Muscle of leg (tissue), 11 donors: ENCODE results near the gene RBFOX1. TPM values are rescaled to one million over a fixed set of nuclear protein-coding genes. Genes with fewer than 3 reads are reported as not detected.
A peak's percentile ranks its signal among the peaks of the same experiment; 100 is the strongest.

Source experiments
- DNase-seq: peaks from one replicate; pipeline ENCODE4 v3.0.0; 2013
- H3K27ac ChIP-seq: one replicate; pipeline ENCODE4 v1.5.1; 2013; ENCODE audit warnings: mild to moderate bottlenecking, low read length, control low read depth
- H3K27me3 ChIP-seq: one replicate; pipeline ENCODE4 v1.6.1; 2013; ENCODE audit warnings: low read length; ENCODE audit not compliant: control insufficient read depth, insufficient read depth
- H3K36me3 ChIP-seq: one replicate; pipeline ENCODE4 v1.6.1; 2013; ENCODE audit warnings: low read length; ENCODE audit not compliant: control insufficient read depth, insufficient read depth
- H3K4me1 ChIP-seq: one replicate; pipeline ENCODE4 v1.6.1; 2013; ENCODE audit warnings: low read length; ENCODE audit not compliant: control insufficient read depth, insufficient read depth
- H3K4me3 ChIP-seq: one replicate; pipeline ENCODE4 v1.5.1; 2013; ENCODE audit warnings: low read length, control low read depth
- H3K9me3 ChIP-seq: replicated peaks from 2 replicates; pipeline ENCODE4 v1.6.1; 2013; ENCODE audit warnings: low read depth, low read length; ENCODE audit not compliant: control insufficient read depth
- WGBS: methylation state at CpG from one replicate; pipeline ENCODE4 v1.1.5; 2013; ENCODE audit warnings: missing lambda C conversion rate; ENCODE audit not compliant: insufficient coverage; 5-methylcytosine and 5-hydroxymethylcytosine counted together
- polyA plus RNA-seq, 8 donors: library from polyadenylated mRNA; unstranded; fragments of 120-200 nt; gene quantifications; one replicate each; pipeline versions ENCODE4 v1.2.1 to v1.2.3, GENCODE V29; 2013; ENCODE audit warnings: inconsistent platforms in 1 of 8, low replicate concordance in 1 of 8; ENCODE audit not compliant: insufficient read length in 8 of 8, insufficient read depth in 1 of 8
- total RNA-seq: library from RNA; stranded (reverse); fragments of 120-200 nt; gene quantifications from one replicate; pipeline ENCODE4 v1.2.4, GENCODE V29; 2013

RBFOX1 gene
- total and polyA plus RNA-seq, 9 donors: 31.1 to 84.6 (median 47.6) TPM

DNA sequence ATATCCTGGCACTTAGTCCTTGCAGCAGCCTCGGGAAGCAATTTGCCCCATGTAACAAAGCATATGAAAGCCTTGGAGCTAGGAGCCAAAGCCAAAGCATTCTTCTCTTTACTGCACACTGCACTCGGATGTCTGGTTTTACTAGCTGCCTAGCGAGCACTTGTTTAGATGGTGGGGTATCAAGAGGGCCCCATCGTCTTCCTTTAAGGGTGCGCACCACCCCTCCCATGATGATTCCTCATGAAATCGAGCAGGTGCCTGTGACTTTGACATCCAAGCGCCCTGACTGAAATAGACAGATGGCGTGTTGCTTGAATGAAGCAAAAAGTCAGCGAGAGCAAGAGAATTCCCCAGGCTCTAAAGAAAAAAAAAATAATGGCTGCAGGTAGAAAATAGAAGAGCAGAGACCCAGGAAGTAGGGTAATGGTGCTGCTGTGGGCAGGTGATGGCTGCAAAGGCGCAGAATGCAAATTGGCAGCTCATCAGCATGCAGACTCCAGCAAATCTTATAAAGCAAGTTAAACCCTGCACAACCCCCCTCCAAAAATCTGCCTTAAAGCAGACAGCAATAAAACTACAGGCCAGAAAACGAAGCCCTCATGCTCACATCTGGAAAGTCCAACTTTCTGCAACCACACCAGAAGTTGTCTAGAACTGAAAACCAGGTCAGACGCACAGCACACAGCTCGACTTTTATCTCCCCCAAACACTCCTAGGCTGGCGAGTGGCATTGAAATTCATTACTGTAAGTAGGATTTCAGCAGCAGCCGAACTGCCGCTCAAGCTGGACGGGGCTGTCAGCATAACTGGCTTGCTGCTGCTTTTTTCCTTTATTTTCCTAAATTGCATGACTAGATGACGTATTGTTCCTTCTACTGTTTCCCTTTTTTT lies 384.3 kb downstream of the RBFOX1 start:
- peak; percentile 75 for DNase-seq
- 13% methylated on average over 7 of the region's 18 CpGs for WGBS
- no peak overlapping the region for H3K4me3 ChIP-seq

DNA sequence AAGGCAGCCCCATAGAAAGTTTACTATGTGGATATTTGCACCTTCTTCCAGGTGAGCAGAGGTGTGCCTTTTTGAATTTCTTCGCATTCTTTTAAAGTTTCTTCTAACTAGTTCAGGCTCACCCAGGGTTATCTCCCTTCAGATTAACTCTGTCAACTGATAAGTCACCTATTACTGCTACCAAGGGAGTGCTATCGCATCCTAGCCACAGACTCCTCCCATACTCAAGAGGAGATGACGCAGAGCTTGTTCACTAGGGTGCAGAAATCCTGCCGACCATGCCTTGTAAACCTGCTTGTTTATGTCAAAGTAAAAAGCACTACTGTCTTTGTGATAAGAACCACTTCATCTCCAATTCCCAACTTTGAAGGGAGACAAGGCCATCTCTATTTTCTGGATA lies 390.1 kb downstream of the RBFOX1 start:
- Histone ChIP-seq H3K27me3 (no peaks in the 10 kb centered on the region), H3K9me3 (no peaks in the 10 kb centered on the region), H3K4me1 (no peaks in the 10 kb centered on the region), H3K27ac (no peak overlapping the region), H3K4me3 (no peak overlapping the region), H3K36me3 (no peaks in the 10 kb centered on the region)
- WGBS: 100% methylated on average over 1 of the region's 4 CpGs
- DNase-seq: no peak

More for the DNA sequence above, 384.3 kb downstream of the RBFOX1 start:
- Histone ChIP-seq H3K27me3 (no peaks in the 10 kb centered on the region), H3K9me3 (no peaks in the 10 kb centered on the region), H3K4me1 (peaks cover 13% of the 10 kb centered on the region), H3K36me3 (no peaks in the 10 kb centered on the region), H3K27ac (no peak overlapping the region)

DNA sequence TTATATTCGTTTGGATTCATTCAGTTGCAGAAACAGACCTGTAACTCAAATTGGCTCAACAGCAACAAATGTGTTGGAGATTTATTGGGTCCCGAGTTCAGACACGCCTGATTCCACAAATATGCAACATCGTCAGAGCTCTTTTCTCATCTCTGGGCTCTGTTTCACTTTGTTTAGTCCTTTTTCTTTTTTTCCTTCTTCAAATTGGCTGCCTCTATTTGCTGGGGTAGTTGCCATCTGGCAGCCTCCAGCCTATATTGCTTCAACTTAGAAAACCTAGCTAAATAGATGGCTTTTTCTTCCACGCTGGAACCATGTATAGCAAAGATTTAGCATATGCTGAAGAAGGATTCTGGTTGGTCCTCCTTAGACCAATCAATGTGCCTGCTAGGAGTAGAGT lies 398.5 kb downstream of the RBFOX1 start:
- H3K27me3 ChIP-seq: no peaks in the 10 kb centered on the region
- DNase-seq: peak; percentile 96
- H3K27ac ChIP-seq: no peak overlapping the region
- H3K36me3 ChIP-seq: no peaks in the 10 kb centered on the region
- no peaks in the 10 kb centered on the region for H3K9me3 ChIP-seq
- H3K4me1 ChIP-seq: no peaks in the 10 kb centered on the region
- WGBS: no CpG with 5 or more reads among the region's 5 CpGs
- H3K4me3 ChIP-seq: no peak overlapping the region

DNA sequence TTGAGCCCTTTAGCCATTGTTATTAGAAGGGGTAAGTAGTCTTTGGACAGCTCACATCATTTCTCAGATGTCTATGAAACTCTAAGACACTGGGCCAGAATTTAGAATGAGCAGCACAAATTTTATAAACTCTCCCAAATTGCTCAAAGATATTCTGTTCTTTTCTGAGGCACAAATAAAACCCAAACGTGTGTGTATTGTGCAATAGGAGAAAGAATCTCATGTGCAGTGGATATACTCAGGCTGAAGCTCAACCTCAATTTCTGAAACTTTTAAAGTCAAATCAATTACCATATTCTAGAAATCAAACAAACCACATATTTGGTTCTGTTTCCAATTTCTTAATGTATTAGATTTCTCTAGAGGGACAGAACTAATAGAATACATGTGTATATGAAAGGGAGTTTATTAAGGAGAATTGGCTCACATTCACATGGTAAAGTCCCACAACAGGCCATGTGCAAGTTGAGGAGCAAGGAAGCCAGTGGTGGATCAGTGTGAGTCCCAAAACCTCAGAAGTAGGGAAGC lies 403.6 kb downstream of the RBFOX1 start:
- Histone ChIP-seq H3K9me3 (no peaks in the 10 kb centered on the region), H3K27me3 (no peaks in the 10 kb centered on the region), H3K27ac (no peak overlapping the region), H3K36me3 (no peaks in the 10 kb centered on the region), H3K4me1 (no peaks in the 10 kb centered on the region), H3K4me3 (no peak overlapping the region)
- peak; percentile 78 for DNase-seq
- no CpG with 5 or more reads among the region's 1 CpG for WGBS

DNA sequence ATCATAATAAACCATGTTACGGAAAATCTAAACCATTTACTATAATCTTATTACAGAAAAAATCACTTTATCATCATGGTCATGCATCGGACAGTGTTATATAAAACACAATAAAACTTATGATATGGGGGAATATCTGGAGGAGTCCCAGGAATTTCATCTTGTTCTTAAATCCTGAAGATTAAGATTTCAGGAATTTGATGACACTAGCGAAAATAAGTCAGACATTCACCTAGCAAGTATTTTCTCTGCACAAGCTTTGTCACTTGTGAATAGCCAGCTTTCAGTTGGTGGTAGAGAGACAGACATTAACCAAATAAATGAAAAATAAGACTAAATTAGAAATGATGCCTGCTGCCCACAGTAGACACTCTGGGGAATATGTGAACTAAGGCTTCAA lies 410.0 kb downstream of the RBFOX1 start:
- H3K4me1 ChIP-seq: peaks cover 17% of the 10 kb centered on the region
- no peak overlapping the region for H3K4me3 ChIP-seq
- H3K36me3 ChIP-seq: no peaks in the 10 kb centered on the region
- no peaks in the 10 kb centered on the region for H3K9me3 ChIP-seq
- no CpG with 5 or more reads among the region's 3 CpGs for WGBS
- H3K27me3 ChIP-seq: no peaks in the 10 kb centered on the region
- no peak overlapping the region for H3K27ac ChIP-seq
- no peak for DNase-seq

DNA sequence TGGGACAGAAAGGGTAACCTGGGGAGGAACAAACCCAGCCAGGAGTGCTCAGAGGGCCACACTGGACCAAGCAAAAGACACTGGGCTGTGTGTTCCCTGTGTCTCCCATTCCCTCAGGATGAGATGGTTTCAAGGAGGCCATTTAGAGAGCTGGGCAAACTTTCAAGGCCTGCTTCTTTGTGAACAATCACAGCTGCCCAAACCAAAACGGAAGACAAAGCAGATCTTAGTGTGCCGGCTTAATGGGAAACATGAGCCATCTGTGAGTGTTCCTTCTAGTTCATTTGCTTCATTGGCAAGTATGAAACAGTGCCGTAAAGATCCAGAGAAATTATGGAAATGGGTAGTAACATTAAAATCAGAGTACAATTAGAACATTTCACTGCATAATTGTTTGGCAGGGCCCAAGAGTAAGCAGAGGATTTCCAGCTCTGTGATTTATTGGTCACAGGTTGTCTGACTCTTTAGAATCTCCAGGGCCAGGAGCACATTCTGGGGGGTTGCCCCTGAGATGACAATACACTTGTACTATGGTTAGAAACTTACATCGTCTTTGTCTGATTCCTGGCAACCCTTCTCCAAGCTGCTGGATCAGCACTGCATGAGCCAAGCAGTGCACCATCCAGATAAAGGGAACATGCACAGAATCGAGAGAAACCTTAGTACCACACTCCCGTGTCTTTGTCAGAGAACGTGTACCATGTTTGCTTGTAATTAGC lies 412.1 kb downstream of the RBFOX1 start:
- Histone ChIP-seq H3K36me3 (no peaks in the 10 kb centered on the region), H3K4me3 (no peak overlapping the region), H3K4me1 (peaks cover 17% of the 10 kb centered on the region), H3K27ac (no peak overlapping the region), H3K27me3 (no peaks in the 10 kb centered on the region), H3K9me3 (no peaks in the 10 kb centered on the region)
- 42% methylated on average over 2 of the region's 7 CpGs for WGBS
- DNase-seq: peak; percentile 62

DNA sequence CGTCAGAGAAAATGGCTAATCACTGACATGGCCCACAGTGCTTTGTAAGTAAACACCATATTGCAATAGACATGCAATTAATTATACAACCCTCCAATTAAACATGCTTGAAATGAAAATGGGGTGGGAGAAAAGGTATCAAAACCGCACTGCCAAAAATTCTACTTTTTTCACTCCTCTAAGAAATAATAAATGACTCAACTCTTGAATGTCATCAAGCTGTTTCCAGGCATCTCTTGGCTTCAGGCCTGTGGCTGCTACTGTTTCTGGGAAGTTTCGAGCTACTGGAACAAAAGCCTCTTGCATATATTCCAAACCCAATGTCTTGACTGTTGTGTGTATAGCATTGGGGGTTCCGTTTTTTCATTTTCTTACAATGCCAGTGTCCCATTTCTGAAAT lies 412.6 kb downstream of the RBFOX1 start:
- no peak overlapping the region for H3K27ac ChIP-seq
- no peak overlapping the region for H3K4me3 ChIP-seq
- H3K9me3 ChIP-seq: no peaks in the 10 kb centered on the region
- DNase-seq: peak; percentile 56
- peaks cover 17% of the 10 kb centered on the region for H3K4me1 ChIP-seq
- H3K36me3 ChIP-seq: no peaks in the 10 kb centered on the region
- WGBS: 50% methylated on average over 1 of the region's 4 CpGs
- no peaks in the 10 kb centered on the region for H3K27me3 ChIP-seq

DNA sequence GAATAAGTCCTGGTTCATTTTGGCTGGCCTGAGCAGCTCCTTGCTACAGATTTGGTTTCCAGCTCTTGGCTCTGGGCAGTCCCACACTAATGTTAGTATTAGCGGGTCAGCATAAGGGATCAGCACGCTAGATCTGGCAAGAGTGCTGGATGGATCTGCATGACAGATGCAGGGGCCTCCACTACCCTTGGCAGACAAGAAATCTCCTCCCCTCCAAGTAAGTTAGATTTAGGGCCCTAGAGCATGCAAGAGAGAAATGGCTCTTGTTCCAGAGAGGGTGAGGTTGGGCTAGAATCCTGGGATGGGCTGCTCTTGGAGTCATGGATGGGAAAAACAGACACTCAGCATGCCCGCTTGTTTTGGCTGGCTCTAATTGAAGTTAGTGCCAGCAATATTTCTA lies 414.3 kb downstream of the RBFOX1 start:
- DNase-seq: peak; percentile 82
- no peak overlapping the region for H3K27ac ChIP-seq
- no peaks in the 10 kb centered on the region for H3K36me3 ChIP-seq
- H3K4me1 ChIP-seq: peaks cover 17% of the 10 kb centered on the region
- H3K27me3 ChIP-seq: no peaks in the 10 kb centered on the region
- 20% methylated on average over 2 of the region's 3 CpGs for WGBS
- no peak overlapping the region for H3K4me3 ChIP-seq
- H3K9me3 ChIP-seq: no peaks in the 10 kb centered on the region

DNA sequence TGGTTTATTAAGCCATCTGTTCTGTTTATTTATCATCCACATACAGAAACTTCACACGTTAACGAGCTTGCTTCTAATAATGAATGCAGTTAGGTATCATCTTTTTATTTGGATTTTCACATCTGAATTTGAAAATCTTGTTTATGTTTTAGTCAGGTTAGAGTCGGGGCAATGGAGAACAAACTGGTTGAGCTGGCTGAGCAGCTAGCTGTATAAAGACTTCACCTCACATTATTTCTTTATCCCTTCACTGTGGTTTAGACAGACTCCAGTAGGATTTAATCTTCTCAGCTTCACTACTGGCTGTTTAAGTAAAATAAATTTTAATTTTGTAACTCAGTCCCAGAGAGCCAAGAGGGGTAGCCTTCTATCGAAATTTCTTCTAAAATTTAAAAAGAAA lies 415.9 kb downstream of the RBFOX1 start:
- Histone ChIP-seq H3K27me3 (no peaks in the 10 kb centered on the region), H3K4me1 (peaks cover 17% of the 10 kb centered on the region), H3K36me3 (no peaks in the 10 kb centered on the region), H3K27ac (no peak overlapping the region), H3K4me3 (no peak overlapping the region), H3K9me3 (no peaks in the 10 kb centered on the region)
- WGBS: no CpG with 5 or more reads among the region's 4 CpGs
- DNase-seq: no peak

DNA sequence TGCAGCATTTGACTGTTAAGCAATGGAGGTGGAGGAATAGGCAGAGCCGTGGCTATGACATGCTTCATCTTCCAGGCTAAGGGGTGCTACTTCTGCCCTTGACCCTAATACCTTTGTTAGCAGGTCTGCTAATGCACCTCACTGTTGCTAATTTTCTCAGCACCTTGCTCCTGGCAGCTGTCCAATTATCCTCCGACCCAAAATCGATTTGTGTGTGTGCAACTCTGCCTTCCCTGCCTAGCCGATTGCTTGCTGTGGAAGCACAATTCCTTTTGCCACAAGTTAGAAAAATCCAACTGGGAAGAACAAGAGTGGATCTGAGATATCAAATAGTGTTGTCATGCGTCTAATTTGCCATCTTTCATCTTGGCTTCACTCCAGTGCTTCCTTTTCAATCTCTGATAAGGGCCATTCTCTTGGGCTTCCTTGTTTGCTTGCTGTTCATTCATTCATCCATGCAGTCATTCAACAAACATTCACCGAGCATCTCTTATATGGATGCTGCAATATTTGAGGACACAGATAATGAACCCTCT lies 422.8 kb downstream of the RBFOX1 start:
- Histone ChIP-seq H3K27ac (no peak overlapping the region), H3K4me3 (no peak overlapping the region), H3K27me3 (no peaks in the 10 kb centered on the region)

More for the DNA sequence above, 422.8 kb downstream of the RBFOX1 start:
- 63% methylated on average over 2 of the region's 6 CpGs for WGBS
- Histone ChIP-seq H3K9me3 (no peaks in the 10 kb centered on the region), H3K36me3 (no peaks in the 10 kb centered on the region), H3K4me1 (no peaks in the 10 kb centered on the region)
- no peak for DNase-seq
